ENCODE data around the gene NEO1. TPM values are rescaled to one million over a fixed set of nuclear protein-coding genes. Genes with fewer than 3 reads are reported as not detected.

NEO1 gene
- total and polyA plus RNA-seq, 2 of the 13 experiments (the other 11 are each of a cell fraction or from before 2014, with no cell fraction given): 8.4 to 11.0 TPM

- peak; percentile 45; the same call in 1 of the 2 replicates for TF ChIP-seq GATAD1 (CRISPR knock-in tag; IDR thresholded peaks at IDR 0.05)
- no peak for TF ChIP-seq SMARCE1 (IDR thresholded peaks at IDR 0.05; ENCODE audit: borderline replicate concordance)
- no peak for TF ChIP-seq ZSCAN12 (CRISPR knock-in tag; IDR thresholded peaks at IDR 0.05)
- no peak for TF ChIP-seq MYPOP (CRISPR knock-in tag; IDR thresholded peaks at IDR 0.05)
- TF ChIP-seq POLR2AphosphoS5 (IDR thresholded peaks at IDR 0.05; ENCODE audit: low read depth, low read length): no peak
- no peak for TF ChIP-seq ZNF260 (CRISPR knock-in tag; IDR thresholded peaks at IDR 0.05; ENCODE audit: borderline replicate concordance, low read depth)
- no peak for TF ChIP-seq CSRNP1 (CRISPR knock-in tag; IDR thresholded peaks at IDR 0.05)
- TF ChIP-seq DBP (CRISPR knock-in tag; IDR thresholded peaks at IDR 0.05; ENCODE audit: not compliant biosample characterization): no peak
- TF ChIP-seq HDAC2 (CRISPR knock-in tag; IDR thresholded peaks at IDR 0.05): peak; percentile 65; the same call in 1 of the 2 replicates
- TF ChIP-seq HNRNPUL1 (IDR thresholded peaks at IDR 0.05; ENCODE audit: low read depth, low read length): no peak
- TF ChIP-seq TOPORS (CRISPR knock-in tag; IDR thresholded peaks at IDR 0.05): no peak
- peak; percentile 51 for TF ChIP-seq TEAD3 (CRISPR knock-in tag; optimal IDR thresholded peaks at IDR 0.05; ENCODE audit: borderline replicate concordance)
- peak; percentile 34; the same call in 1 of the 2 replicates for TF ChIP-seq ESRRA (CRISPR knock-in tag; IDR thresholded peaks at IDR 0.05; ENCODE audit: low read depth)
- peak in 1 of 2 experiments; percentile 40; a peak in 1 of 4 replicates for TF ChIP-seq NR2F1 (CRISPR knock-in tag; IDR thresholded peaks at IDR 0.05)
- no peak for TF ChIP-seq BORCS8-MEF2B (CRISPR knock-in tag; IDR thresholded peaks at IDR 0.05)
- TF ChIP-seq GPBP1L1 (CRISPR knock-in tag; IDR thresholded peaks at IDR 0.05): no peak
- TF ChIP-seq NFATC3 (CRISPR knock-in tag; IDR thresholded peaks at IDR 0.05): no peak
- TF ChIP-seq ZMAT3 (CRISPR knock-in tag; conservative IDR thresholded peaks at IDR 0.05): no peak
- TF ChIP-seq E2F2 (CRISPR knock-in tag; IDR thresholded peaks at IDR 0.05; ENCODE audit: borderline replicate concordance): no peak
- TF ChIP-seq ATF2 (CRISPR knock-in tag; IDR thresholded peaks at IDR 0.05): no peak
- no peak for TF ChIP-seq U2AF2 (IDR thresholded peaks at IDR 0.05; ENCODE audit: low read depth, low read length)
- no peak for TF ChIP-seq ZBTB38 (CRISPR knock-in tag; IDR thresholded peaks at IDR 0.05)
- TF ChIP-seq GFI1 (CRISPR knock-in tag; IDR thresholded peaks at IDR 0.05; ENCODE audit: borderline replicate concordance): no peak
- no peak for TF ChIP-seq HOXA9 (CRISPR knock-in tag; IDR thresholded peaks at IDR 0.05; ENCODE audit: borderline replicate concordance)
These were observed 241.5 kb downstream of the NEO1 start (continued) for GRCh38 chr15:73293773-73294172.
